IPS DF 19.7 (cell line): ENCODE results near the gene PDZD8.

Source experiments
- DNase-seq: peaks from one replicate; pipeline ENCODE4 v3.0.0-alpha.2; 2013; ENCODE audit warnings: low read depth, low spot score

PDZD8 gene, protein sequence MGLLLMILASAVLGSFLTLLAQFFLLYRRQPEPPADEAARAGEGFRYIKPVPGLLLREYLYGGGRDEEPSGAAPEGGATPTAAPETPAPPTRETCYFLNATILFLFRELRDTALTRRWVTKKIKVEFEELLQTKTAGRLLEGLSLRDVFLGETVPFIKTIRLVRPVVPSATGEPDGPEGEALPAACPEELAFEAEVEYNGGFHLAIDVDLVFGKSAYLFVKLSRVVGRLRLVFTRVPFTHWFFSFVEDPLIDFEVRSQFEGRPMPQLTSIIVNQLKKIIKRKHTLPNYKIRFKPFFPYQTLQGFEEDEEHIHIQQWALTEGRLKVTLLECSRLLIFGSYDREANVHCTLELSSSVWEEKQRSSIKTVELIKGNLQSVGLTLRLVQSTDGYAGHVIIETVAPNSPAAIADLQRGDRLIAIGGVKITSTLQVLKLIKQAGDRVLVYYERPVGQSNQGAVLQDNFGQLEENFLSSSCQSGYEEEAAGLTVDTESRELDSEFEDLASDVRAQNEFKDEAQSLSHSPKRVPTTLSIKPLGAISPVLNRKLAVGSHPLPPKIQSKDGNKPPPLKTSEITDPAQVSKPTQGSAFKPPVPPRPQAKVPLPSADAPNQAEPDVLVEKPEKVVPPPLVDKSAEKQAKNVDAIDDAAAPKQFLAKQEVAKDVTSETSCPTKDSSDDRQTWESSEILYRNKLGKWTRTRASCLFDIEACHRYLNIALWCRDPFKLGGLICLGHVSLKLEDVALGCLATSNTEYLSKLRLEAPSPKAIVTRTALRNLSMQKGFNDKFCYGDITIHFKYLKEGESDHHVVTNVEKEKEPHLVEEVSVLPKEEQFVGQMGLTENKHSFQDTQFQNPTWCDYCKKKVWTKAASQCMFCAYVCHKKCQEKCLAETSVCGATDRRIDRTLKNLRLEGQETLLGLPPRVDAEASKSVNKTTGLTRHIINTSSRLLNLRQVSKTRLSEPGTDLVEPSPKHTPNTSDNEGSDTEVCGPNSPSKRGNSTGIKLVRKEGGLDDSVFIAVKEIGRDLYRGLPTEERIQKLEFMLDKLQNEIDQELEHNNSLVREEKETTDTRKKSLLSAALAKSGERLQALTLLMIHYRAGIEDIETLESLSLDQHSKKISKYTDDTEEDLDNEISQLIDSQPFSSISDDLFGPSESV

DNA sequence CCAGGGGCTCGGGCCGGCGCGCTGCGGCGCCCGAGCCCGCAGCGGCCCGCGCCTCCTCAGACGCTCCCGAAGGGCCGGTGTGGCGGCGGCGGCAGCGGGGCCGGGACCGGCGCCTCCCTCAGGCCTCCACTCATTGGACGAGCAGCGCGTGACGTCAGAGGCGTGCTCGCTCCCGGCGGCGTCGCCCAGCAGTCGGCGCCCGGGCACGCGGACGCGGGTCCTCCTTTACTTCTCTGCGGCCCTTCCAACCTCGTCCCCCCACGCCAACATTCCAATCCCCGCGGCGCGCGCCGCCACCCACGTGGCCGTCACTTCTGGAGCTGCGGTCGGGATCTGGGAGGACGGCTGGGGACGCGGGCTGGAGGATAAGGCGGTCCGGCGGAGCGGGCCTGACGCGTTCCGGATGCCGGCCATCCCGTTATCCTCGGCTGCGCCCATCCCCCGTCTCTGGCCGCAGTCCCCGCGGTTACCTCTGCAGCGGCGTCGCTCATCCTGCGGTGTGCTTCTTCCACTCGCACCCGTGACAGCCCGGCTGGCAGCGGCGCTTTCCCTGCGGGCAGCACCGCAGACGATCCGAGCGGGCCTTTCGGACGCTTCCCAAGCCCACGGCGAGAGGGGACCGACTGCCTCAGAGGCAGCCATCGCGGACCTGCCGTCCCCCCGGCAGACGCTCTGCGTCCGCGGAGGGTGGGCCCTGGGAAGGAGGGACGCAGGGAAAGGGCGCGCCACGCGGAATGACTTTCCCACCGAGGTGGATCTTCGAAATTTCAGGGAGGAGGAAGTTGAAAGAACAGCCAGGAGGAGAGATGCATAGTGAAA lies at the start of gene PDZD8:
PDZD8 (minus strand) TSS at position 81 of the 819 bp plus-strand sequence. CDS start 213 bp downstream, outside the sequence.
- DNase-seq, result peak; percentile 54

DNA sequence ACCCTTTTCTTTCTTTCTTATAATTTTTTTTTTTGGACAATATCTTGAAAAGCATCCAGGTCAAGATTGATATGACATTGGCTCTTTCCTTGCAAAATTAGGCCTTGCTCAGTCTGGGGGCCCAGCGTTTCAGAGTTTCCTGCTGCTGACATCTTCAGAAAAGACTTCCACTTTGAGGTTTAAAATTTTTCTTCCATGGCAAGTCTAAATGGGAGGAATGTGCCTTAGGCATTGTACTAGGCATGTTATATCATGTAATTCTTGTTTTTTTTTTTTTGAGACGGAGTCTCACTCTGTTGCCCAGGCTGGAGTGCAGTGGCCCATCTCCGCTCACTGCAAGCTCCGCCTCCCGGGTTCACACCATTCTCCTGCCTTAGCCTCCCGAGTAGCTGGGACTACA lies 48.9 kb upstream of the PDZD8 start:
- DNase-seq, result no peak

DNA sequence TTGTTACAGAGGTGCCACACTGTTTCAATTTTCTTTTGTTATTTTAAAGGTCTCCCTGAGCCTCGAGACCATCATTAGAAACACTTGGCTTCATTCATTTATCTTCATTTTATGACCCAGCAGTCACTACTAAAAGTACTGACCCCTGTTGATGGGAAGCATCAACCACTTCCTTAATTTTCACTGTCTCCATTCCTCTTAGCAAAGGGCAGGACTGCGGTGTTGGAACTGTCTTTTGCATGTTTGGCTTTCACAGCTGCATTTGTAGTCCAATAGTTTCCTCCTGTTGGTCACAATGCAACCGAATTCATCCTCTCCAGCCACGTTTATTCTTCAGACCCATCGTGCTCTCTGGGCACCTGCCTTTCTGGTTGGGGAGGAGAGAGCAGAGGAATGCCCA lies 46.7 kb upstream of the PDZD8 start:
- DNase-seq, result no peak

DNA sequence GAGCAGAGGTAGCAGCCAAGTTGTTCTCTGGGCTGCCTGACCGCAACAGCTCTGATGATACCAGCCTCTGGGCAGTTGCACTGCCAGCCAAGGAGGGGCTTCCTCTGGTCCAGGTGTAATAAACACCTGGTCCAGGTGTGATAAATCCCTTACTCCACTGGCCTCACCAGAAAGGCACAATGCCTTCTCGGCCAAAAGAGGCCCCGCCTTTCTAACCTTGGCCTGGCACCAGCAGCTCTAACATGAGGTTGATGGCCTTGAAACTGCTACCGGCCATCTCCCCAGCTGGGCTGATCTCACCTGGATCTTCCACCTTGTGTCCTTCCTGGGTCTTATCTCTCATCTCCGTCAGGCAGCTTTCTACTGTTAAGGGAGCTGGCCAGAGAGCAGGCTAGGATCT lies 45.5 kb upstream of the PDZD8 start:
- DNase-seq, result no peak

DNA sequence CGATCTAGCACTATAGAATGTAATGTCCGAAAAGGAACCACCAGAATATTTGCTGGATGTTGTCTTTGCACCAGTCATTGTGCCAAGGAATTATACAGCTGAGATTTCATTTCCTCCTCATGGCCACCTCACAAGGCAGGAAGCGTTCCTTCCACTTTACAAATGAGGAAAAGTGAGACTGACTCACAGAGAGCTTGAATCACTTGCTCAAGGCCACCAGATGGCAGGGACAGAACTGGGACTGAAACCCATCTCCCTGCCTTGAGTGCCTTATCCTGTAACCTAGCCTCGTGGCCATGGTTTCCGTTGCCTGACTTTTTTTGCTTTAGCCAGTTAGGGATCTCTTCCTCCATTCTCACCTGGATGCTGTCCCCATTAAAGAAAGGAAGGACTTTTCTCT lies 44.7 kb upstream of the PDZD8 start:
- DNase-seq, result no peak

DNA sequence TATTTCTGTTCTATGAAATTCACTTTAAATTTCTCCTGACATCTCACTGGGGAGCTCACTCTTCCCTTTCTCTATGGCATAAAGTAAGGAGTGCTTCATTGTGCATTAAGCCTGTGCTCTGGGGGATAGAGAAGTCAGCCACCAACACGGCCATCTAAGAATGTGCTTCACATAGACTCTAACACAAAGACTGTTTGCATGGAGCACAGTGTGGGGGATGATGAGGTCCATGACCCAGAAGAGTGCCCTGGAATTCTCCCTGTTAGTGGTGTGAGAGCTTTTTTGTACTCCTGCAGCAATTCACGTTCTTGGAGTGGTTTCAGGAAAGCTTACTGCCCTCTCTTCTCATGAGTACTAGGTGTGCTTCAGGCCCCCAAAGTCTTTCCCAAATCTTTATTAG lies 43.9 kb upstream of the PDZD8 start:
- no peak for DNase-seq

DNA sequence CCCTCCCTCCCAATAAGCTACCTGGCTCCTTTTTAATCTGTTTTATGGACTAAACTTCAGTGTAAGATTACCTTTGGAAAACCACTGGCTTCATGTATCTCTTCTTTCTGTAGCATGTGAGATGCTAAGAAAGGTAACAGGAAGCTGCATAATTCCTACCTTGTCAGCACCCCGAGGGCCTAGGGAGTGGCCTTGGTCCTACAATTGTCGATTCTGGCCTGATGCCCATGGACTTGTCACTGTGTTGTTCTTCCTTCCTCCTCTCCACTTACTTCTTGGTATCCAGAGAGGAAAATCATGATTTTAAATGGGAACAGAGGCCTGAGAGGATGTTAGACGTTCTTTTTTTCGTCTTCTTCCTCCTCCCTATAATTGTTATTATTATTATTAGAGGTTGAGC lies 42.9 kb upstream of the PDZD8 start:
- no peak for DNase-seq

DNA sequence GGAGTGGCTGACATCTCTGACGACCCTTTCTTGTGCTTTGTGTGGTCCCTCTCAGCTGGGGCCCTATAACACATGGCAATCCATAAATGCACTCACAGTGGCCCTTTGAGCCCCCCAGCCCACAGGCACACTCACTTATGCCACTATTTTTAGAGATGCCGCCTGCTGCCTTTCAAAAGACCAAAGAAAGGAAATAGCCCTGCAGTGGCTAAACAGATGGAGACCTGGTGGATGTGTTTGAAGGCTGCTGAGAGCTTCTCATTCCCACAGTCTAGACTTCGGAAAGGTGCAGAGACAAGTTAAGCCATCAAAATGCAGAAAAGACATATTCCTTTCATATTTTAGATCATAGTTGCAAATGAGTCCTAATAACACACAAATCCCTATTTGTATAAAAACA lies 42.0 kb upstream of the PDZD8 start:
- DNase-seq, result no peak

DNA sequence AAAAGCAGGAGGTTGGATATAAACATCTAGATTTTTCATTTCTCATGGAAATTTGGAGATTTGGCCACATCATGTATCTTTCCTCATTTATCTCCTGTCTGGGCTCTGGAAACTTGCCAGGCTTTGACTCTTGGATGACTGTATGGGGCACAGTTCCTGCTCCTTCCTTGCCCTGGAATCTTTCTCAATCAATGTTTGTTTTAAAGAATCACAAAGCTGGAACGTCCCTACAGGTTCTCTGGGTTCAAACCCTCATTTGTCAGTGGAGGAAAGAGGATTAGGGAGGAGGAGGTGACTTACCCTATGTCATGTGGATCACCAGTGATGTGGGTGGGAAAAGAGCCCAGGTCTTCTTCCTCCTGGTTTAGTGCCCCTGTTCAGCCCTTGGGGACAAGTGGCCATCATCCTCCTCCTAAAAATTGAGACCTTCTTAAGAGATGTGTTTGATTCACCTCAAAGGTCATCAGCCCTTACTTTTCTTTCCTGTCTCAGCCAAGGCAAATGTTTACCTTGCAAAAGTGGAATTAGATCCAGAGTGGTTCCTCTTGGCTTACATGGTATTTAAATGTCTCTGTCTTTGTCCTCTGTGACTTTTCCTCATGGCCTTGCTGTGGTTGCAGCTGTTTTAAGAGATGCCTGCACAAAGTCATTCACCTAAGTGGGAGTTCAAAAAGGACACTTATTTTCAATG lies 38.8 kb upstream of the PDZD8 start:
- no peak for DNase-seq

DNA sequence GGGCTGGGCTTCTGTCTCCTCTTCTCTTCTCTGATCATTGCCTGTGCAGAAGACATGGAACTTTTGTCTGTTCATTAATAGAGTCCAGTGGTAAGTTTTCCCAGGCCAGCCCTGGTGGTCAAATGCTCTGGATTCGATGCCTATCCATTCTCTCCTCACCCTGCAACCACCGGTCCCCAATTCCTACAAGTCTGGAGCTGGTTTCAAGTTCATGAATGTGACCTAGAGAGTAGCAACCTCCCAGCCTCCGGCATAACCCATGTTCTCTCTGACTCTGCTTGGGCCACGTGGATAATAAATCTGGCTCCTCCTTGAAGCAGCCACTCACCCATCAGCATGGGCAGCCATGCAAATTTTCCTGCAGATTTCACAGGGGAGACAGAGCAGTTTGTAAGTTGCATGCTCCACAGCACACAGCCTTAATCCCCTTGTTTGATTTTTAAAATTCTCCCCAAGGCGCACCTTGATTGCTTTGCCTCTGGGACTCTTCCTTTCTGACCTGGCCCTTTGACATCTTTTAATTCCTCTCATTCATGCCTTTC lies 37.3 kb upstream of the PDZD8 start:
- no peak for DNase-seq

DNA sequence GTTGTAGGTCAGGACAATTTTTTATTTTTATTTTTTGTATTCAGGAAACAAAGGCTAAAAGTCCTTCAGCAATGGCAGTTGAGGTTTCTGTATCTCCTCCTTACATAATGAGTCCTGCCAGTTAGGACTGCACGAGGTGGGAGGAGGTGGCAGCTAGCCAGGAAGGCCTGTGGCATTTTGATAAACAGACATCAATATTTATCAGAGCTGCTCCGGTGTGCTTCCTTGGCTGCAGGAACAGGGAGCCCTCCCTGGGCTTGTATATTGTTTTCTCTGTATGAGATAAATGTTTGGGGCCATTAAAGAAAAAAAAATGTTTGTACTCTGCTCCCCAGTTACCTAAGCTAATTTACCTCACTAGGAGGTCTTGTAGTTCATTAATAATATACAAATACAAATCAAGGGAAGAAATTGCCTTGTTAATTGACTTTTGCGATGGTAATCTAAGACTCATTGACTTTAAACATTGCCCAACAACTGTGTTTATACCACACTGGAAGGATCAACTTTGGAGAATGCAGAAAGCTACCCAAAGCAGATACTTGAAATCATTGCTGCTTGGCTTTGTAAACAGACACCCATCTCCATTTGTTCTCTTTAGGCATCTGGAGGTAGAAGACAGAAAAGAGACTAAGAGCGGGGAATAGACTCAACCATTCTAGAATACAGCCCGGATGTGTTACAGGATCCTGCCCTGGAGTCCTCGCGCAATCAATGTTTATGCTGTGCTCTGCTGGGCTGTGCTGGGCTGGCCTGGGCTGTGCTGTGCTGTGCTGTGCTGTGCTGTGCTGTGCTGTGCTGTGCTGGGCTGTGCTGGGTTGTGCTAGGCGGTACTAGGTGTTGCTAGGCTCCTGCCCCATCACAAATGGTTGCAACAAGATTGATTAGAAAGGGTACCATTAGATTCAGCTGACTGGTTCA lies 36.5 kb upstream of the PDZD8 start:
- no peak for DNase-seq

DNA sequence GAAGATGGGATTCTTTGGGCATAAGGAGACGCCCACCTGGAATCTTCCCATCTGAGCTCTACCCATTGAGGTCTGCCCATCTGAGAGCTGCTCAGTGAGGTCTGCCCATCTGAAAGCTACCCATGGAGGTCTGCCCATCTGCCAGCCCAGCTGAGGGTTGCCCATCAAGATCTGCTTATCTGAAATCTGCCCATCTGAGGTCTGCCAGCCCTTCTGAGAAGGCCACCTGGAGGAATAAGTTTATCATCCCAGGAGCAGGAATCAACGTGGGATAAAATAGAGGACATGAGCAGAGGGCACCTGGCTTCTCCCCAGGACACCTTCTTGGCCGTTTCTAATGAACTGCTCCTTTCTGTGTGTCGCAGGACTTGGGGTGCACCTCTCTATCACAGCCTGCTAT lies 35.3 kb upstream of the PDZD8 start:
- no peak for DNase-seq

DNA sequence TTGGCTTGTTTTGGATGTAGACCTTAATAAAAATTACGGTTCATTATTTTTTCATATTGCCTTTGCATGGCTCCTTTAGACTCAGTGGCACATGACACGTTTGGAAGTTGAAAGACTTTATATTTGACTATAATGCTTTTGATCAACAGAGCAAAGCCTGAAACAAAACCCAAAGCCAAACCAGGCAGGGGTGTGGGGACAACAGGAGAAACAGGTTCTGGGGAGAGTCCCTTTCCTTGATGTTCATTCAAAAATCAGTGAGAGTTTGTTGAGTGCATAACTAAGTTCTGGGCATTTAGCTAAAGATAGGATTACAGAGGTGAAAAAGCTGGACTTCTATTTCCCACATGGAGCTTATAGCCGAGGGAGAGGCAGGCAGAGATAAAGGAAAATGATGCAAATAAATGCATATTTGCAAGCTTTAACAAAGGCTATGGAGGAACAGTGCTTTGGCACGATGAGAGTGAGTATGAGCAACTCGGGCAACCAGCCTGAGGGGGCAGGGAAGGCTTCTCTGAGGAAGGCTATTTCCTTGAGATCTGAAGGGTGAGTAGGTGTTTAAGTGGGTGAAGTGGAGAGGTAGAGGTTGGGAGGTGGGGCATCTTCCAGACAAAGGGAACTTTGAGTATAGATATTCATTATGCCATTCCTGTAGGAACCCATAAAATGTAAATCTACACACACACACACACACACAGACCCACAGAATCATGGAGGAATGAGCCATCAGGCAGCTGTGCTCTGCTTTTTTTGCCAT lies 34.5 kb upstream of the PDZD8 start:
- DNase-seq, result no peak

DNA sequence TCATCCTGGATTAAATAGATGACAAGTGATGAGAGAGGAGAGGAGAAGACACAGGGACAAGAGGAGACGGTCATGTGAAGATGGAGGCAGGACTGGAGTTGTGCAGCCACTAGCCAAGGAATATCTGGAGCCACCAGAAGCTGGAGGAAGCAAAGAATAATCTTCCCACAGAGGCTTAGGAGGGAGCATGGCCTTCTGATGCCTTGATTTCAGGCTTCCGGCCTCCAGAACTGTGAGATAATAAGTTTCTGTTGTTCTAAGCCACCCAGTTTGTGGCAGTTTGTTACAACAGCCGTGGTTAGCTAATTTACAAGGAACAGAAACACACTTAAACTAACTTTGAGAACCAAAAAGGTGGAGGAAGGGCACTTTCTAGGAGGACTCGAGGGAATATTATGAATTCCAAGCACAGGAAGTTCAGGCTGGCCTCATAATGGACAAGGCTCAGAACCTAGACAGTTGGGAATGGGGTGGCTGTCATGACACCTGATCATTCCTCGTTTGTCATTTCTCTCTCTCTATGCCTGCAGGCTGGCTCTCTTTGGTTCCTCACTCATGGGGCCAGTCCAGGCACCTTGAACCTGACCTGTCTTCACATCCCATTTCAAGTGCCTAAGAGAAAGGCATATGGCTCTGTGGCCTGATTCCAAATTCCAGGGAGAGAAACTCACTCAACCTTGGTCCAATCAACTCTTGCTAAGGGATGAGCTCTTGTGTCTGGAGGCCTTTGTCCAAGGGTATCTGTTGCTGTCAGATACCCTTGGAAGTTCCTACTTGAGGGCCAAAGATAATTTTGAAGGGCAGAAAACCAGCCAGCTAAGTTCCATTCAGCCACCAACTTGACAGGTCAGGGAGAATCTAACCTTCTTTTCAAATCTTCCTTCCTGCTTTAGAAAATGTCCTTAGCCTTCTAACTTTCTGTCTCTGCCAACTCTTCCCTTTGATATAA lies 33.5 kb upstream of the PDZD8 start:
- no peak for DNase-seq

DNA sequence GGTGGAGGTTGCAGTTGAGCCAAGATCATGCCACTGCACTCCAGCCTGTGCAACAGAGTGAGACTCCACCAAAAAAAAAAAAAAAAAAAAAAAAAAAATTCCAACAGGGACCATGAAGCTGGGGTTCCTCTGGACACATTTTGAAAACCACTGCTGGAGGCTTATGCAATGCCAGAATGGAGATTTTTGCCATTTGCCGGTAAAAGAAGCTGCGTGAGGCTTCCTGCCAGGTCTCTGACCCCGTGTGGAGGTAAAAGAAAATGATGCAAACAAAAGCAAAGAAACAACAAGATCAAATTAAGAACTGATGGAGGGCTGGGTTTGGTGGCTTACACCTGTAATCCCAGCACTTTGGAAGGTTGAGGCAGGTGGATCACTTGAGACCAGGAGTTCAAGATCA lies 30.5 kb upstream of the PDZD8 start:
- no peak for DNase-seq

DNA sequence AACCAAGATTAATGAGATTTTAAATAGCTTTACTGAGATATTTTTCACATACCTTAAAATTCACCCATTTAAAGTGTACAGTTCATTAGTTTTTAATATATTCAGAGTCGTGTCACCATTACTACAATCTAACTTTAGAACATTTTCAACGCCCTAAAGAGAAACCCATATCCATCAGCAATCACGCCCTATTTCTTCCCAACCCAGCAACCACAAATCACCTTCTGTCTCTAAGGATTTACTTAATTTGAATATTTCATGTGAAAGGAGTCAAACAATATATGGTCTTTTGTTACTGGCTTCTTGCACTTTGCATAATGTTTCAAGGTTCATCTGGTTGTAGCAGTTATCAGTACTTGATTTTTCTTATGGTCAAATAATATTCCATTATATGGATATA lies 25.1 kb upstream of the PDZD8 start:
- DNase-seq, result no peak

DNA sequence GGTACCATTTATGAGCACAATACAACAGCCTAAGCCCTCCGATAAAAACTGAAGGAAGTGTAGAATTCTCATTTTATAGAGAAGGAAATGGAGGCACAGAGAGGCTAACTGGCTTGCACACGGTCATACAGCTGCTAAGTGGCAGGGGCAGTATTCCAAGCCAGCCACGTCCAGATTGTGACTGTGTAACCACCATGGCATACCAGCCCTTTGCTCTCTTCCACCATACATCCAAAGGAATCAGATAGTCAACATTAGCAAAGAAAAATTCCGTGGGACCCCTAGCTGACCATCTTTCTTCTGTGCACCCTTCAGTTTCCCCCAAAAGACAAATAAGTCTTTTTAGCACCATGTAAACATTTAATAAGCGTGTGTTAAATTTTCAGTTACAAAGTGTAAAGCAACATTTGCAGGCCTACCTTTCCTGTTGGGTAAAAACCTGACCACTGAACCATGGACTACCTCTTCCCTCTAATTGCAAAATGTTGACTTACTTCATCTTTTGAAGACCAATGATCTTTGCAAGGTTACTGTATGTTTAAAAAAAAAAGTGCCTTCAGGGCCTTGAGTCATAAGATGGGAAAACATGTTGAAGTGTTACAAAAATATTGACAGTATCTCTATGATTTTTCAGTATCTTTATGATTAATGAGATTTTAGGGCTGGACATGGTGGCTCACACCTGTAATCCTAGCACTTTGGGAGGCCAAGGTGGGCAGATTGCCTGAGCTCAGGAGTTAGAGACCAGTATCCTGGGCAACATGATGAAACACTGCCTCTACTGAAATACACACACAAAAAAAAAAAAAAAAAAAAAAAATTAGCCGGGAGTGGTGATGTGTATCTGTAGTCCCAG lies 24.3 kb upstream of the PDZD8 start:
- no peak for DNase-seq
